MG63 (cell line): Measurements from ENCODE around the gene FAM193B. TPM values are rescaled to one million over a fixed set of nuclear protein-coding genes. Genes with fewer than 3 reads are reported as not detected.
"Not testable (repeated sequence)": the region's sequence is repeated elsewhere in the genome, so short reads cannot be mapped to it uniquely, and the experiment has no call there.

Experiments
- DNase-seq: peaks from one replicate; pipeline ENCODE4 v3.0.0-alpha.2; 2020
- H3K27me3 ChIP-seq: fragments of 250-450 bp; sonication (Bioruptor Pico); 2 replicates; pipeline ENCODE4 v1.5.1; 2020; ENCODE audit warnings: mild to moderate bottlenecking, moderate library complexity
- H3K36me3 ChIP-seq: fragments of 250-450 bp; sonication (Bioruptor Pico); 2 replicates; pipeline ENCODE4 v1.5.1; 2020; ENCODE audit warnings: mild to moderate bottlenecking, moderate library complexity
- H3K4me3 ChIP-seq: fragments of 250-450 bp; sonication (Bioruptor Pico); 2 replicates; pipeline ENCODE4 v1.5.1; 2020; ENCODE audit warnings: mild to moderate bottlenecking, moderate library complexity
- H3K9me3 ChIP-seq: fragments of 250-450 bp; sonication (Bioruptor Pico); 2 replicates; pipeline ENCODE4 v1.5.1; 2020; ENCODE audit warnings: mild to moderate bottlenecking, moderate library complexity
- total RNA-seq: library from RNA; depleted of rRNA; stranded (reverse); fragments of >200 nt; shearing (Covaris generic); gene quantifications from 2 replicates; pipeline ENCODE4 v1.2.3, GENCODE V29; 2014; ENCODE audit warnings: low replicate concordance

The FAM193B gene
- total RNA-seq, 1 experiment from 2014 or later = 22.3 TPM

DNA sequence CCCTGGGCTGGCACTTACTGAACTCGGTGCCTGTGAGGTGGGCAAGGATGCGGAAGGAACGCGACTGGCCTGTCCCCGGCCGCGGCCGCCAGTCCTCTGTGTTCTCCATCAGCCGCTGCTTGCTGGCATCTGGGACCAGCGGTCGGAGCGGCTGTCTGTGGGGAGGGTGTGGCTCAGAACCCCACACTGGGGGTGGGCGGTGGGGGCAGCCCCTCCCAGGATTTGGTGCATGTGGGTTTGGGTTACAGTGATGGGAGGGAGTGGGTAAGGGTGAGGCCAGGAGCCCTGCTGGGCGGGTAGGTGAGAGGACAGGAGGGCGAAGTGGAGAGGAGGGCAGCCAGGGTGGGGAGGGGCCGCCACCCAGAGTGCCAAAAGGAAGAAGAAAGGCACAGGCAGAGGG is 63.4 kb downstream of the FAM193B start:
- Histone ChIP-seq H3K9me3 (no peaks in the 10 kb centered on the region), H3K36me3 (peaks cover 95% of the 10 kb centered on the region), H3K4me3 (no peak overlapping the region), H3K27me3 (no peaks in the 10 kb centered on the region)
- DNase-seq = no peak

DNA sequence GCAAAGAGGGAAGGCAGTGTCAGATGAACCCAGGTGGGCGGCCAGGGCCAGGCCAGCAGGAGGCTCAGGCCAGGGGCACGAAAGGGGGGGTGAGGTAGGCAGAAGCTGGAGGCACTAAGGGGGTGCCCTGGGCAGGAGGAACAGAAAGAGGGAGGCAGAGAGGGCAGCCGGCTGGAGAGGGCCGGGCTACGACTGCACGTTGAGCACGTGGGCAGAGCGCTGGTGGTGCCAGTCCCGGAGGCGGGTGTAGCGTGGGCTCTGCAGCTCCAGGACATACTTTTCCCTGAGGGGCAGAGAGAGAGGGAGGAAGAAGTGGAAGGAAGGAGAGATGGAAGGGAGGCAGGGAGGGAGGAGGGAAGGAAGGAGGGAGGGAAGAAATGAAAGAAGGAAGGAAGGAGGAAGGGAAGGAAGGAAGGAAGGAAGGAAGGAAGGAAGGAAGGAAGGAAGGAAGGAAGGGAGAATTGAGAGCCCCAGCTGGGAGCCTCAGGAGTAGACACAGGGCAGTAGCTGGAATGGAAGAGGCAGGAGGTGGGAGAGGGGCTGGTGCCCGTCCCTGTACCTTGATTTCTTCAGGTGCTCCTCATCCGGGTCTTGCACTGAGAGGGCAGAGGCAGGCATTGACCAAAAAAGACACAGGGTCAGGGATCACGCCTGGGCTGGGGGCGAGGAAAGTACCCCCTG is 63.9 kb downstream of the FAM193B start:
- H3K36me3 ChIP-seq = peaks cover 95% of the 10 kb centered on the region
- no peaks in the 10 kb centered on the region for H3K9me3 ChIP-seq
- no peak overlapping the region for H3K4me3 ChIP-seq
- no peak for DNase-seq
- H3K27me3 ChIP-seq = no peaks in the 10 kb centered on the region

DNA sequence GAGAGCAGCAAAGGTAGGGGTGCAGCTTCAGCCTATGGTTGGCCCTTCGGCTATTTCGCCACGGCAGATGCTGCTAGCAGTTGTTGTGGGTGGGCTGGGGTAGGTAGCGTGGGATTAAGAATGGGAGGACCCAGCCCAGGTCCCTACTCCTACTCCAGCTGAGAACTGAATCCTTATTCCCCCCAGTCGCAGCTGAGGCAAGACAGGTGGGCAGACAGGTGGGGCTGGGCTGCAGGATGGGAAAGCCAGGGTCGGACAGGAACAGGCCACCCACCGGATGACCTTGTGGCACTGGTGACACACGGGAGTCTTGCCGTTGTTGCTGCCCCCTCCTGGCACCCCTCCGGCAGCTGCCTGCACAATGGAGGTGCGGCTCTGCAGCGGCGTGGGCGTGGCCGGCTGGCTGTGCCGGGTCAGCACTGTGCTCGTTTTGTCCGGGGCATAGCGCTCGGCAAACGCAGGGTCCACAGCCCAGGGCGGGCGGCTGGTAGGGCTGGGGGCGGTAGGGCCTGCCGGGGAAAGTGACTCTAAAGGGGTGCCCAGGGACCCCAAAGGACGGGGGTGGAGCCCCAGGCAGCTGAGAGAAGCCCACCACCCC is 65.1 kb downstream of the FAM193B start:
- Histone ChIP-seq H3K36me3 (peaks cover 95% of the 10 kb centered on the region), H3K27me3 (no peaks in the 10 kb centered on the region), H3K9me3 (no peaks in the 10 kb centered on the region), H3K4me3 (no peak overlapping the region)
- DNase-seq = no peak

DNA sequence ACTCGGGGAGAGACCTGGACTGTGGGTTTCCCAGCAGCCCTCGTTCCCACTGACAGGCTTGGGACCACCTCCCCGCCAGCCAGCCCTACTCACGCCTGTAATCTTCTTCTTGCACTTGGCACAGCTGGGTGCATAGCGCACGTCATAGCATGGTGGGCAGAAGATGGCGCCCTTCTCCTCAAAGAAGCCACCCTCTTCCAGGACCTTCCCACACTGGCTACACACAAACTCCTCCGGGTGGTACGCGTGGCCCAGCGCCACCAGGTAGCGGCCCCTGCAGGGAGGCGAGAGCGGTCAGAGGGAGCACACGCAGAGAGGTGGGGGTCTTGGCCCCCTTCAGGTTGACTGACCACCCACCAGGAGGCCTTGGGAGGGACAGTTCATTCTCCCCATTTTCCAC is 66.4 kb downstream of the FAM193B start:
- Histone ChIP-seq H3K4me3 (no peak overlapping the region), H3K27me3 (no peaks in the 10 kb centered on the region), H3K36me3 (peaks cover 93% of the 10 kb centered on the region), H3K9me3 (no peaks in the 10 kb centered on the region)
- no peak for DNase-seq

DNA sequence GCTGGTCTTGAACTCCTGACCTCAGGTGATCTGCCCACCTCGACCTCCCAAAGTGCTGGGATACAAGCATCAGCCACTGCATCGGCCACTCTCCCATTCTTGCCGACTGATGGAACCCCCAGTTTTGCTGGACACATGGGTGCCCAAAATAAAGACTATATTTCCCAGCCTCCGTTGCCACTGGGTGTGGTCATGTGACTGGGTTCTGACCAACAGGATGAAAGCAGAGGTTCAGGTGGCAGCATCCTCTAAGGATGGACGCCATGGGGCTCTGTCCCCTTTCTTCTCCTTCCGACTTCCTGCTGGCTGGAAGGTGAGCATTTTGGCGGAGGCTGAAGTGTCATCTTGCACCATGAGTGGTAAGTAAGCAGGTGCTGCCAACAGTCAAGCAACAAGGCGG is 67.2 kb downstream of the FAM193B start:
- no peak for DNase-seq
- Histone ChIP-seq H3K36me3 (peaks cover 90% of the 10 kb centered on the region), H3K9me3 (no peaks in the 10 kb centered on the region), H3K4me3 (no peak overlapping the region), H3K27me3 (no peaks in the 10 kb centered on the region)

DNA sequence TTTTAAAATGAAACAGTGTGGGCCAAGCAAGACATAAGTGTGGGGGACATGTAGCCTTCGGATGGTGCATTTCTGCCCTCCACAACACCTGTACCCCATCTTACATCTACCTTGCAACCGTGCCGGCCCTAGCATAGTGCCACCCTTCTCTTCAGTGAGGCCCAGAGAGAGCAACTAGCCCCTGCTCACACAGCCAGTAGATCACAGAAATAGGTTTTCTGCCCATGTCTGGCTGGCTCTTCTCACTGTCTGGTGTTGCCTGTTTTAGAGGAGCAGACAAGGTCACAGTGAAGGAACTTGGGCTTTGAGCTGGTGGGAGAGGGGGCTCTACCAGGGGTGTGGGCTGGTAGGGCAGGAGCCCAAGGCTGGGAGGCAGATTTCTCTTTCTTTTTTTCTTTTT is 68.1 kb downstream of the FAM193B start:
- Histone ChIP-seq H3K36me3 (peaks cover 94% of the 10 kb centered on the region), H3K9me3 (no peaks in the 10 kb centered on the region), H3K4me3 (no peak overlapping the region), H3K27me3 (no peaks in the 10 kb centered on the region)
- DNase-seq = no peak

DNA sequence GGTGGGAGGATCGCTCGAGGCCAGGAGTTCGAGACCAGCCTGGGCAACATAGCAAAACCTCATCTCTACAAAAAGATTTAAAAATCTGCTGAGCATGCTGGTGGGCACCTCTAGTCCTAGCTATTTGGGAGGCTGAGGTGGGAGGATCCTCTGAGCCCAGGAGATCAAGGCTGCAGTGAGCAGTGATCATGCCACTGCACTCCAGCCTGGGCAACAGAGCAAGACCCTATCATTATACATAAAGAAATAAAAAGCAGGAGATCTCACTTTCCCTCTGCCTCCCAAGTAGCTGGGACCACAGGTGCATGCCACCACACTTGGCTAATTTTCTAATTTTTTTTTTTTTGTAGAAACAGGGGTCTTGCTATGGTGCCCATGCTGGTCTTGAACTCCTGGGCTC is 68.6 kb downstream of the FAM193B start:
- H3K9me3 ChIP-seq = not testable (repeated sequence)
- peaks cover 93% of the 10 kb centered on the region for H3K36me3 ChIP-seq

DNA sequence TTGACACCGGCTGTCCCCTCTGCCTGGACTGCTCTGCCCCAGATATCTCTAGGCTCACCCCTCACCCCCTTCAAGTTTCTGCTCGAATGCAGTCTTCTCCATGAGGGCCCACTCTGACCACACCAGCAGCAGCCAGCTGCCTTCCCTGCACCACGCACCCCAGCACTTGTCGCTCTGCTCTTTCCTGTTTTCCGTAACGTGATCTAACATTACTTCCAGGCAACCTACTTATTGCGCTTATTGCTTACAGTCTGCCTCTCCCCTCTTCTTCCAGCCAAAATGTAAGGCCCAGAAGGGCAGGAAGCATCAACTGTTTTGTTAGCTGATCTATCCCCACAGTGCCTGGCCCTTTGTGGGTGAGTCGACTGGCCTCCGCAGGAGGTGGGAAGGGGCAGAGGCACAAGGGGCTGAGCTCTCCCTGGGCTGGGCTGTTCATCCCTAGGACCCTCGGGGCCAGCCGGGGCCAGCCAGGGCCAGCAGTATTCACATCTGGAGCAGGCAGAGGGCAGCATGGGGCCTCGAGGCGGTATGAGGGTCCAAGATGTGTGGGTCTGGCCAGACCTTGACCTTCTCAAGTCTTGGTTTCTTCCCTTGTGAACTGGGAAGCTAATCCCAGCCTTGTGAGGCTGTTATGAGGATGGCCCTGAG is 69.3 kb downstream of the FAM193B start:
- Histone ChIP-seq H3K9me3 (no peaks in the 10 kb centered on the region), H3K4me3 (no peak overlapping the region)

More for the DNA sequence above, 68.6 kb downstream of the FAM193B start:
- DNase-seq, H3K27me3 ChIP-seq, H3K4me3 ChIP-seq: not testable (repeated sequence)

DNA sequence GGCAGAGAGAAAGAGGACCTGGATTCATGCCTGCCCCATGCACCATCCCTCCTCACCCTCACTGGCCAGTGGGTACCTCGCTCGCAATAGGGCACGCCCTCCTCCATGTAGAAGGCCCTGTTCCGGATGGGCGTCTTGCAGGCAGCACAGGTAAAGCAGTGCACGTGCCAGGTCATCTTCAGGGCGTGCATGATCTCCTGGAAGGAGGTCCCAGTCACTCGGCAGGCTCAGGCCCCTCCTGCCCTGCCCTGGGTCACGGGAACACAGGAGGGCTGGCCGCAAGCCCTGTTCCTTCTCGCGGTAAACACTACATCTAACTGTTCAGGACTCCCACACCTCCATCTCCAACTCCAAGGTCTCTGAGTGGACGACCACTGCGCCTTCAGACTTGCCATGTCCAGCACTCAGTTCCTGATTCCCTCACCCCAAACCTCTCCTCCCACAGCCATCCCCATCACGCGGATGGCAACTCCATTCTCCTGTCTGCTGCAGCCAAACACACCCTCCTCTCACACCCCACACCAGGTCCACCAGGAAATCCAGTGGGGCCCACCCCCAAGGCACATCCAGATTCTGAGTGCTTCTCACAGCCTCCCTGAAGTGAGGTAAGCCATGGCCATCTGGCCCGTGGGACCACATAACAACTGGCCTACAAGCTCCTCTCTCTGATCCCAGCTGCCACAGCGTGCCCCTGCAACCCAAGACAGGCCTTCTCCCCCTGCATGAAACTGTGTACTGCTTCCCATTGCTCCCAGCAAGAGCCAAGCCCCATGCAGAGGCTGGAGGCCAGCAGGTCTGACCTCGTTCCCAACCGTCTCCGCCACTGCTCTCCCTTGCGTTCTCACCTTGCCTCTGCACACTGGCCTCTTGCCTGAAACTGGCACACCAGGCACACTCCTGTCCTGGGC is 70.1 kb downstream of the FAM193B start:
- Histone ChIP-seq H3K27me3 (no peaks in the 10 kb centered on the region), H3K4me3 (no peak overlapping the region), H3K9me3 (no peaks in the 10 kb centered on the region), H3K36me3 (peaks cover 87% of the 10 kb centered on the region)
- DNase-seq = no peak

More for the DNA sequence above, 69.3 kb downstream of the FAM193B start:
- DNase-seq = no peak
- Histone ChIP-seq H3K27me3 (no peaks in the 10 kb centered on the region), H3K36me3 (peaks cover 87% of the 10 kb centered on the region)

DNA sequence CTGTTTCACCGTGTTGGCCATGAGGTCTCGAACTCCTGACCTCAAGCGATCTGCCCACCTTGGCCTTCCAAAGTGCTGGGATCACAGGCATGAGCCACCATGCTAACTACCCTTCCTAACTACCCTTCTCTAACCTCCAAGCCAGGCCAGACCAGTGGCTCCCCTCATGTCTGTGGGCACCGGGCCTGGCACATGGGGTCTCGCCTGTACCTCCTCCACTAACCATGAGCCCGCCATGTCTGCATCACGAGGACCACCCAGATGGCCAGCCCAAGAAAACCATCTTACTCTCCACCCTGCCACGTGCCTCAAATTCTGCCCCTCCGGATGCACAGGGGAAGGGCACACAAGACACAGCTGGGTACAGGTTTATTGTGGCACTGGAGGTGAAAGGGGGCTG is 71.3 kb downstream of the FAM193B start:
- H3K9me3 ChIP-seq = no peaks in the 10 kb centered on the region
- peaks cover 83% of the 10 kb centered on the region for H3K36me3 ChIP-seq
- H3K27me3 ChIP-seq = no peaks in the 10 kb centered on the region
- DNase-seq = no peak
- H3K4me3 ChIP-seq = no peak overlapping the region

DNA sequence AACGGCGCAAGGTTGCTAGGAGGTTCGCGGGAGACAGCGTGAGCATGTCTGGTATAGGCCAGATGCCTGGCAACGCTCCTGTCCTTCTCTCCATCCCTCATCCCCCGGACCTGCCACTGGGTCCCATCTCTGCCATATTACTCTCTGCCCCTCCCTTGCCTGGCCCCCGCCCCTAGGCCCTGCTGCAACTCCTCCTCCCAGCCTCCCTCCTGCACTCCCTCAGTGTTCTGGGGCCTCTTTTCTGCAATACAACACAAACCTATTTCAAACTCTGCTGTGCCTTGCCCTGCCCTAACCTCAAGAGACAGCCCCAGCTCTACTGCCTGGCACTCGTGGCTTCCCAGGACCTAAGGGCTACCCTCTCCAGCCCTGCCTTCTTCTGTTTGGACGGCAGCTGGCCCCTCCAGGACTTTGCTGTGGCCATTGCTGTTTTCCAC is 72.0 kb downstream of the FAM193B start:
- H3K9me3 ChIP-seq = no peaks in the 10 kb centered on the region
- no peak for DNase-seq
- no peaks in the 10 kb centered on the region for H3K27me3 ChIP-seq
- peaks cover 78% of the 10 kb centered on the region for H3K36me3 ChIP-seq
- no peak overlapping the region for H3K4me3 ChIP-seq

DNA sequence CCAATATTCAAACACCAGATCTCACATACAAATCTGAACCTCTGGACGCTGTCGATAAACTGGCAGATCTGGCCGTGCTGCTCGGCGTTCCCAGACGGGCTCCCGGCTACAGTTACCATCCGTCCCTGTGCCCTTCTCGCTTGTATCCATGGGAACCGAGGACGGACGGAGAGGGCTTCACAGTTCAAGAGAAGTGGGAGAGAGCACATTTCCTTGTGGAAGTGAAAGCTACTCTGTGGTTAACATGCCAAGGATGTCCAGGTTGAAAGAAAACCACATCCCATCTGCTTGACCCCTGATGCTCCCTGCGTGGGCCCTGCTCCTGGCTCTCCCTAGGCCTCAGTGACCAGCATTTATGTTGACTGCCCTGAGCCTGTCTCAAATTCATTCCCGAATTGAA is 74.6 kb downstream of the FAM193B start:
- Histone ChIP-seq H3K36me3 (peaks cover 53% of the 10 kb centered on the region), H3K9me3 (no peaks in the 10 kb centered on the region), H3K4me3 (no peak overlapping the region), H3K27me3 (no peaks in the 10 kb centered on the region)
- DNase-seq = no peak

DNA sequence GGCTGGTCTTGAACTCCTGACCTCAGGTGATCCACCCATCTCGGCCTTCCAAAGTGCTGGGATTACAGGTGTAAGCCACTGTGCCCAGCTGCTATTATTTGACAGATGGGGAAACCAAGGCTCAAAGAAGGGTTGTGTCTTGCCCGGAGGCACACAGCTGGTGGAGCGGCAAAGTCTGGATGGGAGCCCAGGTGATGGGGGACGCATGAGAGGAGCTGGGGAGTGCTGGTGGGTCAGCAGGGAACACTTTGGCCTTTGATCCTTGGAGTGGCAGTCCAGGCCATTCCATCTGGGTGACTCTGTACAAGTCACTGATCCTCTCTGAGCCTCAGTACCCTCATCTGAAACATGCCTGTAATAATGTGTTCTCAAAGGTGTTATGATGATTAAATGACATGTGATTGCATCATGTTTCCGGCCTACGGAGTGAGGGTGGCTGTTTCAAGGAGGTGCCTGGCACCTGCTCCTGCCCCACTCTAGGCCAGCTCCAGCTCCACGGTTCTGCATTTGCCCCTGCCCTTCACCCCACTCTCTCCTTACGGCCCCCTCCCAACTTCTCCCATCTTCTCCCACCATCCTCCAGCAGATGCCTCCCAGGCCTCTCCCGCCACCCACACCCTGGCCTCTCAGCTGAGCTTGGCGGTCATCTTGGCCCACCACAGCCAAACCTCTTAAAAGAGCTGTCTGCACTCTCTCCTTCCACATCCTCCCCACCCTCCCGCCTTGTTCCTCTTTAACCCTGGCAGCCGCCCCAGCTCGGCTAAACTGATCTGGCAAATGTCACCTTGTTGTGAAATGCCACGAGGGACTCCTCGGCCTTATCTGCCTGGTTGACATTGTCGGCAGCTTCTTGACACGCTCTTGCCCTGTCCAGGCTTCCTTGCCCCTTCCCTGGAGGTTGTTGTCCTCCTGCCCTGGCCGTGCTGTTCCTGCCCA is 75.4 kb downstream of the FAM193B start:
- DNase-seq = no peak
- Histone ChIP-seq H3K36me3 (peaks cover 45% of the 10 kb centered on the region), H3K9me3 (no peaks in the 10 kb centered on the region), H3K4me3 (no peak overlapping the region), H3K27me3 (no peaks in the 10 kb centered on the region)

DNA sequence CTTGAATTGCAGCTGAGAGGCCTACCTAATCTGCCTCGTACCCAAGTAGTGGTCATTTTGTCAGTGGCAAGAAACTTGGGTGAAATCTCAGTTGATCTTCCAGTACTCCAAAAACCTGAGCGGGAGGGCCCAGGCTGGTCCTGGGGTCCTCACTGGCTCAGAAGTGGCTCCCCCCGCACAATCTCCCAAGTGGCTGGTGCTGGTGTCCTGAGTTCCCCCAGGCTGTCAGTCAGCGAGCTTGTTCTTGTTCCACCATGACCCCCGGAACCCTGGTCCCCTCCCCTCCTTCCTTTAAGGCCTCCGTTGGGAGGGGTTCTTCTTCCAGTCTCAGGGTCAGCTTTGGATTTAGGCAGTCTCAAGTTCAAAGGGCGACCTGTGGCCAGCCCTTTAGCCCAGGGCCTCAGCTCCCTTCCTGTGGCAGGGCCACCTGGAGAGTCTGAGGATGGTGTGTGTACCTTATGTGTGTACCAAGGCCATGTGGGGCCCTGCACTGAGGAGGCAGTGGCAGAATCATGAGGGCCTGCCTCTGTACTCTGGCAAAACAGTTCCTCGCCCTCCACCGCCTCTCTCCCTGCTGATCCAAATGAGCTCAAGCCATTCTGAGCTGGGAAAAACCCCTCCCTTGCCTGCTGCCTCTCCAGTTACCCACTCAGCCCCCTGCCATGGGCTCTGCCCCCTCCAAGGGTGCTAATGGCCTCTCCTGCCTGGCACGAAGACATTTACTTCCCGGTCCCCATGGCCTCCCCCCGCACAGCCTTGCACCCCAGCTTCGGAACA is 76.5 kb downstream of the FAM193B start:
- DNase-seq = no peak
- no peak overlapping the region for H3K4me3 ChIP-seq

DNA sequence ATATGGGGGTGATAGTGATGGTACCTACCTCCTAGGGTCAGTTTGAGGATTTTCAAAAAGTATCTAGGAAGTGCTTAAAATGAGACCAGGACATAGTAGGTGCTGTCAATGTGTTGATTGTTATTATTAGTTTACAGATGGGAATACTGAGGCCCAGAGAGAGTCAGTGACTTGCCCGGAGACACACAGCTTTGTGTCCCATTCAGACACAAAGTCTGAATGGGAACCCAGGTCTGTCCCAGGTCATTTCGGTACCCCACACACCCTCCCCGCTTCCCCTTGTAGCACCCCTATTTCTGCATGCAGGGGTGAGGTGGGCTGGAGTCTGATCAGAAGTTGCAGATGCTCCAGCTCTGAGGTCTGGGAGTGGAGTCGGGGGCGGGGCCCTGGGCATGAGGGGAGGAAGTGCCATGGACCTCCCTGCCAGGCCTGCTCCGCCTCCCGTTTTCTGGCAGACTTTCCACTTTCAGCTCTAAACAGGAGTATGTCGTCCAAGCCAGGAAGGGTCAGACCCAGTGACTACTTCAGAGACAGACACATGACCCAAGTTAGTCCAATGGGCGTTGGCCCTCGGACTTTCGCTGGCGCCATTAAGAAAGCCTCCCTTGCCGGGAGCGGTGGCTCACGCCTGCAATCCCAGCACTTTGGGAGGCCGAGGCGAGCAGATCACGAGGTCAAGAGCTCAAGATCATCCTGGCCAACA is 77.7 kb downstream of the FAM193B start:
- peaks cover 37% of the 10 kb centered on the region for H3K36me3 ChIP-seq
- H3K9me3 ChIP-seq = no peaks in the 10 kb centered on the region
- H3K4me3 ChIP-seq = no peak overlapping the region
- DNase-seq = peak; percentile 73
- H3K27me3 ChIP-seq = no peaks in the 10 kb centered on the region

More for the DNA sequence above, 76.5 kb downstream of the FAM193B start:
- Histone ChIP-seq H3K9me3 (no peaks in the 10 kb centered on the region), H3K36me3 (peaks cover 36% of the 10 kb centered on the region), H3K27me3 (no peaks in the 10 kb centered on the region)
